Peyer's patch (tissue), 4 donors: Measurements from ENCODE around the gene ARFIP1.

Source experiments
- CTCF ChIP-seq, 6 experiments: fragments of 450-650 bp in 4 of 6; fragments of 200-600 bp in 2 of 6; sonication (generic) in 1 of 6; IDR thresholded peaks; one replicate each; pipeline ENCODE4 v1.5.1; 2017 to 2019; ENCODE audit warnings: antibody characterized with exemption in 6 of 6, mild to moderate bottlenecking in 3 of 6, moderate library complexity in 1 of 6
- POLR2A ChIP-seq, 2 donors: fragments of 450-650 bp; IDR thresholded peaks; one replicate each; pipeline ENCODE4 v1.5.1; 2017; ENCODE audit warnings: antibody characterized with exemption in 2 of 2, mild to moderate bottlenecking in 2 of 2, moderate library complexity in 2 of 2

- TF ChIP-seq CTCF (IDR thresholded peaks at IDR 0.05) (no peak), POLR2A (IDR thresholded peaks at IDR 0.05) (no peak)
Measured at GRCh38 chr4:152825336-152825735, 45.6 kb downstream of the ARFIP1 start.
